Measurements from ENCODE around the gene CCDC194.

GRCh38 chr19:17359905-17360800 lies 33.8 kb downstream of the CCDC194 start:
- TF ChIP-seq POLR2A (IDR thresholded peaks at IDR 0.05) (no peak), CTCF (IDR thresholded peaks at IDR 0.05) (no peak)
